OCI-M1 (cell line): ENCODE results near the gene NDUFAF5.
A peak's percentile ranks its signal among the peaks of the same experiment; 100 is the strongest.
"Not testable (repeated sequence)": the region's sequence is repeated elsewhere in the genome, so short reads cannot be mapped to it uniquely, and the experiment has no call there.

Experiments used
- DNase-seq: peaks from one replicate; lab custom pipeline; 2025; lab: John Stamatoyannopoulos, UW

The NDUFAF5 gene, protein sequence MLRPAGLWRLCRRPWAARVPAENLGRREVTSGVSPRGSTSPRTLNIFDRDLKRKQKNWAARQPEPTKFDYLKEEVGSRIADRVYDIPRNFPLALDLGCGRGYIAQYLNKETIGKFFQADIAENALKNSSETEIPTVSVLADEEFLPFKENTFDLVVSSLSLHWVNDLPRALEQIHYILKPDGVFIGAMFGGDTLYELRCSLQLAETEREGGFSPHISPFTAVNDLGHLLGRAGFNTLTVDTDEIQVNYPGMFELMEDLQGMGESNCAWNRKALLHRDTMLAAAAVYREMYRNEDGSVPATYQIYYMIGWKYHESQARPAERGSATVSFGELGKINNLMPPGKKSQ

DNA sequence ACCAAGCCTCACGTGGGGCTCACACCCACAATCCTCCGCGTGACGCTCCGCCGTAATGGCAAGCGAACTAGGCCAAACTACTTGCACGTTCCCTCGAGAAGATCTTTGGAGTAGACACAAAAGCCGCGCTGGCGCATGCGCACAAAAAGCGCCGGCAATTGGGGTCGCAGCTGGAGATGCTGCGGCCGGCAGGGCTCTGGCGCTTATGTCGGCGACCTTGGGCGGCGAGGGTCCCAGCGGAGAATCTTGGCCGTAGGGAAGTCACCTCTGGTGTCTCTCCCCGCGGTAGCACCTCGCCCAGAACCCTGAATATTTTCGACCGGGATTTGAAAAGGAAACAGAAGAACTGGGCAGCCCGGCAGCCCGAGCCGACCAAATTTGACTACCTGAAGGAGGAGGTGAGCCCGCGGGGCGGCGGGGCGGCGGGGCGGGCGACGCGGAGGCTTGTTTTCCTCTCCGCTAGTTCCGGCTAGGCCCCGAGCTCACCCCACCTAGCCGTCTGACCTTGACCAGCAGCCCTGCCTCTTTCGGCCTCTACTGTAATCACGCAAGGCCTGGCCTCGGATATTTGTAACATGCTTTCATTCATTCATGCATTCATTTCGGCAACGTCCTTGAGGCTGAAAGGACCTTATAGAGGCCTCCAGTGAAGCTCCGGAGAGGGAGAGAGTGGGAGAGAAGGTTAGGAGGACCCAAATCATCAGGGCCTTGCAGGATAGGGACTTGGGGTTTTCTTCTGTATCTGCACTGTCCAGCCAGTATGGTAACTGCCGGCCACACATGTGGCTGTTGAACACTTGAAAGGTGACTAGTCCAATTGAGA, at the start of gene NDUFAF5, which contains the start of gene ESF1:
Gene NDUFAF5 (plus strand): TSS at position 136 of the 823 bp plus-strand sequence. CDS start 41 bp downstream, at position 177.
Gene ESF1 (minus strand): TSS at position 27 of the 823 bp plus-strand sequence. CDS start 1,779 bp downstream, outside the sequence.
- peak; percentile 97 for DNase-seq

- DNase-seq = no peak
Observed at GRCh38 chr20:13735826-13736225, 49.0 kb upstream of the NDUFAF5 start.

DNA sequence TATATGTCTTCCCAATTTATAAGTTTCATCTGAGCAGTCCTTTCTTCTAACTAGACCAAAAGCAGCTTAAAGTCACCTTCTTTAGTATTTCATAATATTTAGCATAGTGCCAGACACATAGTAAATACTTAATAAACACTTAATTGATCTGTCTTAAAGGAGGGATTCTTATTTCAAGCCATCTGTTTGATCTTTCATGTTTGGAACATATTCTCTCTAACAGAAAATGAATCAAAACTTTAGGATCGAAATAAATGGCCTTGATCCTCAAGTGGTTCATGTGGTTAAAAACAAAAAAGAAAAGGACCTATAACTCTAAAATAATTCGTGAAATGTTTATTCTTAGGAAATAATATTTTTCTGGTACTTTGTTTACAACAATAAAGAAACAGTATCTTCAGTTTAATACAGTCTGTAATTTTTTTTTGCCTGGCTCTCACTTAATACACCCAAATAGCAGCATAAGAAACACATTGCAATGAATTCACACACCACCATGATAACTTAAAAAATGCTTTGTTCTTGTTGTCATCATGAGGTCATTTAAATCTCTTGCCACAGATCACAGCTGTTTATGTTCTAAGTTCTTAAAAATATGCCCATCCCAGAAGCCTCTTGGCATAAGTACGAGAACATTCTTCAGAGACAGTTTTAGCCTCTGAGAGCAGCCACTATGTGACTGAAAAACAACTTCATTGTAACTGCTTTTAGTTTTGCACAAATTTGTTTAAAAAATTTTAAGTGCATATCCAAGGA, 48.2 kb upstream of the NDUFAF5 start:
- DNase-seq = no peak

DNA sequence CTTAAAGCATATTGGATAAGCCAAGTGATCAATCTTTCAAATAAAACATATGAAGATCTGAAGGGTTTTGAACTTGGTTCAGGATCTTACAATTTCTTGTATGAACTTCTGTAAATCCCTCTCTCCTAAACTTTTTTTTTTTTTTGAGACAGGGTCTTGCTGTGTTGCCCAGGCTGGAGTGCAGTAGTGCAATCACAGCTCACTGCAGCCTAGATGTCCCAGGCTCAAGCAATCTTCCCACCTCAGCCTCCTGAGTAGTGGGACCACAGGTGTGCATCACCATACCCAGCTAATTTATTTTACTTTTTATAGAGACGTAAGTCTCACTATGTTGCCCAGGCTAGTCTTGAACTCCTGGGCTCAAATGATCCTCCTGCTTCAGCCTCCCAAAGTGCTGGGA, 46.6 kb upstream of the NDUFAF5 start:
- not testable (repeated sequence) for DNase-seq

DNA sequence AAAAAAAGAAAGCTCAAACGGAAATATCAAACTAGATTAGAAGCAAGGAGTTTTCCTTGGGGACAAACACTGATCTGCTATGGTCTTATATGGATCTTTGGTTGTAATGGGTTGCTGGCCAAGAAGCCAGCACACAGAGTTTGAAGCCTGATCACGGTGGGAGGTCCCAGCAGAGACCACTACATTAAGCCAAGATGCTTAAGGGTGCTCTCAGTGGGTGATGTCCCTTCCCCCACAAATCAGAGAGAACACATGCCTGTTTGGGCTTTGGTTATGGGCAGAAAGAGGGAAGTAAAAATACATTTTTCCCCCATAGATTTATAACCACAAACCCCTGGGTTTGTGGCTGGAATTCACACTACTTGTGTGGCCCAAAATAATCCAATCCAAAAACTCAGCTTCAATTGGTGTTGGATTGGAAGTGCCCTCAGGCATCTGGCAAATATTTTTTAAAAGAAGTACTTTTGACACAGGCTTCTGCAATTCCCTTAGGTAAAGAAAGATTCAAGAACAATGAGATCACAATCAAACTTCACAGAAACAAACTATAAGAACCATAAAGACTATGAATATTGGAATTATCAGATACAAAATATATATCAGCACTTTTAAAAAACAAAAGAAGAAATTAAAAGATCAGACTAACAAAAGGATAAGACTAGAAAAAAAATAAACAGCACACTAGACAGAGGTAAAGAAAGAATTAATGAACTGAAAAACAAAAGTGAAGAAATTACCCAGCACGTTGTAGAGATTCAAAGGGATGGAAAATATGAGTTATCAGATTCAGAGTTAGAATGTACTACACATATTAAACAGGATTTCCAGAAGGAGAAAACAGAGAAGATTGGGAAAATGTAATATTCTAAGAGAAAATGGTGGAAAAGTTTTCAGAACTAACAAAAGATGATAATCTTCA, 44.8 kb upstream of the NDUFAF5 start:
- DNase-seq = no peak

- DNase-seq = no peak
Observed at GRCh38 chr20:13741879-13742278, 42.9 kb upstream of the NDUFAF5 start.

GRCh38 chr20:13744352-13744751, 40.5 kb upstream of the NDUFAF5 start:
- DNase-seq = no peak

DNA sequence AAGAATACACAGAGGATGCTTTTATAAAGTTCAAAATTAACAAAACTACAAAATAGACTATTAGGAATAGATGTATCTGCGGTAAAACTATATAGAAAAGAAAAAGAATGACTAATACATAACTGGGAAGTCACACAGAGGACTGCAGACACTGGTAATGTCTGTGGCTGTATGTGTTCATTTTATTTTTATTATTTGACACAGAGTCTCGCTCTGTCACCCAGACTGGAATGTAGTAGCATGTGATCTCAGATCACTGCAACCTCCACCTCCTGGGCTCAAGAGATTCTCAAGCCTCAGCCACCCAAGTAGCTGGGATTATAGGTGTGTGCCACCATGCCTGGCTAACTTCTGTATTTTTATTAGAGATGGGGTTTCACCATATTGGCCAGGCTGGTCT, 39.0 kb upstream of the NDUFAF5 start:
- no peak for DNase-seq

GRCh38 chr20:13749811-13750210, 35.0 kb upstream of the NDUFAF5 start:
- peak; percentile 54 for DNase-seq

GRCh38 chr20:13753436-13754036, 31.3 kb upstream of the NDUFAF5 start:
- DNase-seq = no peak

- DNase-seq = no peak
Observed at GRCh38 chr20:13755809-13756208, 29.0 kb upstream of the NDUFAF5 start.

GRCh38 chr20:13756551-13756950, 28.3 kb upstream of the NDUFAF5 start:
- DNase-seq = no peak

DNA sequence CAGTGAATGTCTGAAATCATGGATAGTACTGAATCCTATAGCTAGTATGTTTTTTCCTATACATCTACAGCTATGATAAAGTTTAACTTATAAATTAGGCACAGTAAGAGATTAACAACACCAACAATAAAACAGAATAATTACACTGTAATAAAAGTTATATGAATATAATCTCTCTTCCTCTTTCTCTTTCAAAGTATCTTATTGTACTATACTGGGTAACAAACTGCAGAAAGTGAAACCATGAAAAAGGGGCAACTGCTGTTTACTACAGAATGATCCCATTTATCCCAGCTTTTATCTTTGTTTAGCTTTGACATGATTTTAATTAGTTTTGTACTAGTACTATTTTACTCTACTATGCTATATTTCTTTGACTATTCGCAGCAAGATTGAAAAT, 25.9 kb upstream of the NDUFAF5 start:
- no peak for DNase-seq

GRCh38 chr20:13760451-13760946, 24.3 kb upstream of the NDUFAF5 start:
- not testable (repeated sequence) for DNase-seq

DNA sequence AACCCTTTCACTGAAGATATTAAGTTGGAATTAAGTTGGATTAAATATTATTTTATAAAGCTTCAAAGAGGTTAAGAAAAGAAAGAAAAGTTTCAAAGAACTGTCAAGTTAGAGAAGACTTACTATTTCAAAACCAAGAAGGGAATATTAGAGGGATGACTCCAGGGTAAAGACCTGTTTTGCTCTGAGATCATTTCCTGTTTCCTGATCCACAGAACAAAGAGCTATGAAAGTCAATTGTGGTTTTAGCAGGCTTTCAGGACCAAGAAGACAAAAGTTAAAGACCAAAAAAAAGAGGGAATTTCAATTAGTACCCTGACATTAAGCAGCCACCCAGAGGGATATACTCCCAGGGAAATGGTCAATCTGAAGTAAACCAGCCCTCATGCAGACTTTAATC, 19.5 kb upstream of the NDUFAF5 start:
- no peak for DNase-seq

DNA sequence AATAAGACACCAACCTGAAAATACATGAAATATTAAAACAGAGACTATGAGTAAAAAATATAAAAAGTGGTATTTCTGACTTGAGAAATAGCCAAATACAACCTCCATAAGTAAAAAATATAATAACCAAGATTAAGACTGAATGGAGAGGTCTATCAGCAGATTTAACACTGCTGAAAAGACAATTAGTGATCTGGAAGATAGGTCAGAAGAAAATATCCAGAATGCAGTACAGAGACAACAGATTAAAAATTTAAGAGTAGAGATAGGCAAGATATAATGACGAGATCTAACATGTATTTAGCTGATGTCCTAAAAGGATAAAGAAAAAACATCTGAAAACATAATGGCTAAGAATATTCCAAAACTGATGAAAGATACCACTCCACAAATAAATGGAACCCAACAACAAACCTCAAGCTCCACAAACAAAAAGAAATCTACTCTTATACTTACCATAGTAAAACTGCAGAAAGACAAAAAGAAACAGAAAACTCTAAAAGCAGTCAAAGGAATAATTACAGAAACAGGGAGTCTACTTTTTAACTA, 18.9 kb upstream of the NDUFAF5 start:
- no peak for DNase-seq

GRCh38 chr20:13770141-13770540, 14.7 kb upstream of the NDUFAF5 start:
- no peak for DNase-seq

- peak; percentile 71 for DNase-seq
Observed at GRCh38 chr20:13771853-13772453, 12.9 kb upstream of the NDUFAF5 start.

- DNase-seq = no peak
Observed at GRCh38 chr20:13772529-13772928, 12.3 kb upstream of the NDUFAF5 start.

- no peak for DNase-seq
Observed at GRCh38 chr20:13775867-13776266, 9.0 kb upstream of the NDUFAF5 start.
